HG03280 (cell line): ENCODE data around the gene PALD1.
A peak's percentile ranks its signal among the peaks of the same experiment; 100 is the strongest.

Experiments
- ATAC-seq: cut with Tn5 transposase; IDR thresholded peaks from one replicate; pipeline ENCODE4 v1.9.1; 2021; ENCODE audit warnings: mild to moderate bottlenecking, moderate library complexity; ENCODE audit not compliant: unreplicated experiment

PALD1 gene

GRCh38 chr10:70552586-70552985 is 74.0 kb downstream of the PALD1 start:
- ATAC-seq, result no peak

GRCh38 chr10:70555371-70555770 is 76.8 kb downstream of the PALD1 start:
- no peak for ATAC-seq

GRCh38 chr10:70557086-70557845 is 78.7 kb downstream of the PALD1 start:
- ATAC-seq, result no peak

- no peak for ATAC-seq
These were observed 79.3 kb downstream of the PALD1 start for GRCh38 chr10:70557876-70558275.

GRCh38 chr10:70558295-70558694 is 79.7 kb downstream of the PALD1 start:
- ATAC-seq, result no peak

- peak; percentile 67 for ATAC-seq
These were observed 80.6 kb downstream of the PALD1 start for GRCh38 chr10:70558871-70559810.

GRCh38 chr10:70559861-70560260 is 81.3 kb downstream of the PALD1 start:
- no peak for ATAC-seq

GRCh38 chr10:70560511-70560941 is 82.0 kb downstream of the PALD1 start:
- ATAC-seq, result no peak

GRCh38 chr10:70561070-70561469 is 82.5 kb downstream of the PALD1 start:
- ATAC-seq, result no peak

- ATAC-seq, result no peak
These were observed 83.0 kb downstream of the PALD1 start for GRCh38 chr10:70561558-70561957.

- no peak for ATAC-seq
These were observed 83.6 kb downstream of the PALD1 start for GRCh38 chr10:70562036-70562755.

- no peak for ATAC-seq
These were observed 84.7 kb downstream of the PALD1 start for GRCh38 chr10:70563230-70563629.

GRCh38 chr10:70564113-70564725 is 85.7 kb downstream of the PALD1 start:
- no peak for ATAC-seq

GRCh38 chr10:70564901-70565351 is 86.4 kb downstream of the PALD1 start:
- no peak for ATAC-seq

GRCh38 chr10:70565556-70566514 is 87.3 kb downstream of the PALD1 start:
- ATAC-seq, result no peak

GRCh38 chr10:70566515-70567290 is 88.1 kb downstream of the PALD1 start:
- no peak for ATAC-seq

GRCh38 chr10:70567603-70568002 is 89.0 kb downstream of the PALD1 start:
- ATAC-seq, result no peak

GRCh38 chr10:70568113-70568512 is 89.5 kb downstream of the PALD1 start:
- ATAC-seq, result no peak
